ENCODE results near the gene GH1. TPM values are rescaled to one million over a fixed set of nuclear protein-coding genes. Genes with fewer than 3 reads are reported as not detected.
"Not testable (repeated sequence)": the region's sequence is repeated elsewhere in the genome, so short reads cannot be mapped to it uniquely, and the experiment has no call there.

Gene GH1
- total RNA-seq = not detected
- long read RNA-seq = 0 reads

GRCh38 chr17:63918789-63919305 lies at the start of gene GH1:
GH1 (minus strand) TSS chr17:63918839; CDS start chr17:63918776, 63 bp downstream.
- H3K9me3 ChIP-seq = not testable (repeated sequence)

DNA sequence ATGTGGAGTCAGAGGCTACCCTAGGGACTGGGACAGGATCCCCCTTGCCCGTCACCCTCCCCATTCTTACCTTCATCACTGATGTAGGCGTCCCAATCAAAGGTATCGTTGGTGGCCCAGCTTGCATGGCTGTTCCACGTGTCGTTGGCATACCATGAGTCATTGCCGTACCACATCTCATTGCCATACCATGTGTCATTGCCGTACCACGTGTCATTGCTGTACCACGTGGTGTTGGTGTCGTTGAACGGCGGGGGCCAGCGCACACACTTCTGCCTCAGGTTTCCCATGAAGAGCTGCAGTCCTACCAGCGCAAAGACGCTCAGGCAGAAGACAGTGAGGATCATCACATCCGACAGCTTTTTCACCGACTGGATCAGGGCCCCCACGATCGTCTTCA lies 49.3 kb upstream of the GH1 start:
- Histone ChIP-seq H3K4me1 (no peaks in the 10 kb centered on the region), H3K4me3 (no peak overlapping the region), H3K9me3 (no peaks in the 10 kb centered on the region), H3K27ac (no peak overlapping the region), H3K27me3 (no peaks in the 10 kb centered on the region), H3K36me3 (no peaks in the 10 kb centered on the region)
- ATAC-seq (no peak), DNase-seq (no peak)
- intact Hi-C loops (cut with DNase I) = no loop called here
- TF ChIP-seq, protein P1, sequence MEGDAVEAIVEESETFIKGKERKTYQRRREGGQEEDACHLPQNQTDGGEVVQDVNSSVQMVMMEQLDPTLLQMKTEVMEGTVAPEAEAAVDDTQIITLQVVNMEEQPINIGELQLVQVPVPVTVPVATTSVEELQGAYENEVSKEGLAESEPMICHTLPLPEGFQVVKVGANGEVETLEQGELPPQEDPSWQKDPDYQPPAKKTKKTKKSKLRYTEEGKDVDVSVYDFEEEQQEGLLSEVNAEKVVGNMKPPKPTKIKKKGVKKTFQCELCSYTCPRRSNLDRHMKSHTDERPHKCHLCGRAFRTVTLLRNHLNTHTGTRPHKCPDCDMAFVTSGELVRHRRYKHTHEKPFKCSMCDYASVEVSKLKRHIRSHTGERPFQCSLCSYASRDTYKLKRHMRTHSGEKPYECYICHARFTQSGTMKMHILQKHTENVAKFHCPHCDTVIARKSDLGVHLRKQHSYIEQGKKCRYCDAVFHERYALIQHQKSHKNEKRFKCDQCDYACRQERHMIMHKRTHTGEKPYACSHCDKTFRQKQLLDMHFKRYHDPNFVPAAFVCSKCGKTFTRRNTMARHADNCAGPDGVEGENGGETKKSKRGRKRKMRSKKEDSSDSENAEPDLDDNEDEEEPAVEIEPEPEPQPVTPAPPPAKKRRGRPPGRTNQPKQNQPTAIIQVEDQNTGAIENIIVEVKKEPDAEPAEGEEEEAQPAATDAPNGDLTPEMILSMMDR (IDR thresholded peaks at IDR 0.05) = no peak

More at GRCh38 chr17:63918789-63919305, at the start of gene GH1:
- intact Hi-C loops (cut with DNase I) = loop anchor here (10.0 kb wide), 2 partner anchors 106 to 216 kb away; partner anchors contain the start of genes ERN1 and ICAM2
- not testable (repeated sequence) for H3K27me3 ChIP-seq, H3K4me1 ChIP-seq, H3K4me3 ChIP-seq, H3K36me3 ChIP-seq, ATAC-seq, DNase-seq, H3K27ac ChIP-seq

- peaks cover 4% of the 10 kb centered on the region for H3K4me1 ChIP-seq
- no peak overlapping the region for H3K27ac ChIP-seq
- H3K4me3 ChIP-seq = no peak overlapping the region
- H3K36me3 ChIP-seq = no peaks in the 10 kb centered on the region
- DNase-seq = no peak
- no peak for ATAC-seq
- TF ChIP-seq, protein P1 (IDR thresholded peaks at IDR 0.05) = no peak
- no peaks in the 10 kb centered on the region for H3K27me3 ChIP-seq
- no peaks in the 10 kb centered on the region for H3K9me3 ChIP-seq
- intact Hi-C loops (cut with DNase I) = no loop called here
Observed at GRCh38 chr17:63966646-63967264, 48.1 kb upstream of the GH1 start.

DNA sequence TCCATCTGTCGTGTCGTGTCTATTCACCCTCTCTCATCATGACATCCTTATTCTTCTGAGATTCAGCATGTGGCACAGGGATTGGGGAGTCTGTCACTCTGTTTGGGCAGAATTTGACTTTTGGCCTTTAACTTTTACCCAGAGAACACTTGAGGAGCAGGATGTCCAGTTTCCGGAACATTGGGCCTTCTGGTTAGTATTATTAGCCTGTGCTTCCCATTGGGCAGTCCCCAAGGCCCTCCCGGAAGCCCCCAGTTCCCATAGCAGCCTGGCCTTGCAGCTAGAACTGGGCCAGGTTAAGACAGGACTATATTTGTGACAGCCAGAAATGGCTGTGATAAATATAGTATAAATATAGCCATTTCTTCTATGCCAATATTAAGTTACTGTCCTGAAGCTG lies 44.5 kb upstream of the GH1 start:
- Histone ChIP-seq H3K27me3 (no peaks in the 10 kb centered on the region), H3K36me3 (no peaks in the 10 kb centered on the region), H3K9me3 (no peaks in the 10 kb centered on the region), H3K4me3 (no peak overlapping the region), H3K27ac (peak overlapping the region; percentile 48), H3K4me1 (peaks cover 4% of the 10 kb centered on the region)
- intact Hi-C loops (cut with DNase I) = no loop called here
- ATAC-seq = no peak
- DNase-seq = no peak
- TF ChIP-seq, protein P1 (IDR thresholded peaks at IDR 0.05) = no peak

- ATAC-seq (no peak), DNase-seq (no peak)
- H3K27ac ChIP-seq = peak overlapping the region; percentile 15
- intact Hi-C loops (cut with DNase I) = no loop called here
- no peak overlapping the region for H3K4me3 ChIP-seq
- TF ChIP-seq, protein P1 (IDR thresholded peaks at IDR 0.05) = no peak
- peaks cover 4% of the 10 kb centered on the region for H3K4me1 ChIP-seq
- no peaks in the 10 kb centered on the region for H3K36me3 ChIP-seq
- no peaks in the 10 kb centered on the region for H3K27me3 ChIP-seq
- no peaks in the 10 kb centered on the region for H3K9me3 ChIP-seq
Observed at GRCh38 chr17:63962298-63962744, 43.7 kb upstream of the GH1 start.

DNA sequence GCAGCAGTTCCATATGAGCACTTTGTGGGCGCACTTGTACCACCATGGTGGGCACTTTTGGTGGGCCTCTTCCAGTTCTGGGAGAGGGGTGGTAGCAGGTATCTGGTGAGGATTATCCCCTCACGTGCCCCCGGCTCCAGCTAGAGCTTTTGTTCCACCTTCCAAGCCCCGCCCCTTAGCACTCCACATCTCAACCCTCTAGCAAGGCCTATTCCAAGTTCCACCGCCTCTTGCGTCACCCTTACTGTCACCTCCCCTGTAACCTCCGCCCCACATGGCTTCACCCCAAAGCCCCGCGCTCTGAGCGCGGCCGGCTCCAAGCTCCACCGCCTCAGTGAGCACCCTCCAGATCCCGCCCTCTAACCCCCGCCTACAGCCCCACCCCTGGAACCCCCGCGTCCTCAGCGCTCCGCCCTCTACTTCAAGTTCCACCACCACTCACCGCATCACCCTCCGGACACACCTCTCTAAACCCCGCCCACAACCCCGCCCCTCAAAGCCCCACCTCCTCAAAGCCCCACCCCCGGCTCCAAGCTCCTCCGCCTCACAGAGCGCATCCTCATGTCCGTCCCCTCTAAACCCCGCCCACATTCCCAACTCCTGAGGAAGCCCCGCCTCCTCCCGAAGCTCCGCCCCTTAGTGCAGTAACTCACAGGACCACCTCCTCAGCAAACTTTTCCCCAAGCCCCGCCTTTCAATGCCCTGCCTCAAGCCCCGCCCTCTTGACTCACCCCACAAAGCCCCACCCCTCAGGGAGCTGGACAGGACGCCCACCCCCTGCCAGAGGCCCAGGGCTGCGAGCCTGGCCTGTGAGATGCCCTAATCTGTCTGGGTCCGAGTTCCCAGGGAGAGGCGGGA lies 42.9 kb upstream of the GH1 start:
- TF ChIP-seq, protein P1 (IDR thresholded peaks at IDR 0.05) = no peak
- peaks cover 4% of the 10 kb centered on the region for H3K4me1 ChIP-seq
- ATAC-seq (peak; percentile 77), DNase-seq (peak; percentile 80)
- no peaks in the 10 kb centered on the region for H3K9me3 ChIP-seq
- H3K36me3 ChIP-seq = no peaks in the 10 kb centered on the region
- peak overlapping the region; percentile 15 for H3K27ac ChIP-seq
- intact Hi-C loops (cut with DNase I) = no loop called here
- no peaks in the 10 kb centered on the region for H3K27me3 ChIP-seq
- H3K4me3 ChIP-seq = peak overlapping the region; percentile 21

Measured in upper lobe of right lung (tissue), 1 donor.